HG03469 (cell line): ENCODE data around the gene LMAN1.

Source experiments
- ATAC-seq: cut with Tn5 transposase; IDR thresholded peaks from one replicate; pipeline ENCODE4 v1.9.1; 2021; ENCODE audit warnings: mild to moderate bottlenecking, moderate library complexity, moderate number of reproducible peaks; ENCODE audit not compliant: unreplicated experiment

Gene LMAN1, protein sequence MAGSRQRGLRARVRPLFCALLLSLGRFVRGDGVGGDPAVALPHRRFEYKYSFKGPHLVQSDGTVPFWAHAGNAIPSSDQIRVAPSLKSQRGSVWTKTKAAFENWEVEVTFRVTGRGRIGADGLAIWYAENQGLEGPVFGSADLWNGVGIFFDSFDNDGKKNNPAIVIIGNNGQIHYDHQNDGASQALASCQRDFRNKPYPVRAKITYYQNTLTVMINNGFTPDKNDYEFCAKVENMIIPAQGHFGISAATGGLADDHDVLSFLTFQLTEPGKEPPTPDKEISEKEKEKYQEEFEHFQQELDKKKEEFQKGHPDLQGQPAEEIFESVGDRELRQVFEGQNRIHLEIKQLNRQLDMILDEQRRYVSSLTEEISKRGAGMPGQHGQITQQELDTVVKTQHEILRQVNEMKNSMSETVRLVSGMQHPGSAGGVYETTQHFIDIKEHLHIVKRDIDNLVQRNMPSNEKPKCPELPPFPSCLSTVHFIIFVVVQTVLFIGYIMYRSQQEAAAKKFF

DNA sequence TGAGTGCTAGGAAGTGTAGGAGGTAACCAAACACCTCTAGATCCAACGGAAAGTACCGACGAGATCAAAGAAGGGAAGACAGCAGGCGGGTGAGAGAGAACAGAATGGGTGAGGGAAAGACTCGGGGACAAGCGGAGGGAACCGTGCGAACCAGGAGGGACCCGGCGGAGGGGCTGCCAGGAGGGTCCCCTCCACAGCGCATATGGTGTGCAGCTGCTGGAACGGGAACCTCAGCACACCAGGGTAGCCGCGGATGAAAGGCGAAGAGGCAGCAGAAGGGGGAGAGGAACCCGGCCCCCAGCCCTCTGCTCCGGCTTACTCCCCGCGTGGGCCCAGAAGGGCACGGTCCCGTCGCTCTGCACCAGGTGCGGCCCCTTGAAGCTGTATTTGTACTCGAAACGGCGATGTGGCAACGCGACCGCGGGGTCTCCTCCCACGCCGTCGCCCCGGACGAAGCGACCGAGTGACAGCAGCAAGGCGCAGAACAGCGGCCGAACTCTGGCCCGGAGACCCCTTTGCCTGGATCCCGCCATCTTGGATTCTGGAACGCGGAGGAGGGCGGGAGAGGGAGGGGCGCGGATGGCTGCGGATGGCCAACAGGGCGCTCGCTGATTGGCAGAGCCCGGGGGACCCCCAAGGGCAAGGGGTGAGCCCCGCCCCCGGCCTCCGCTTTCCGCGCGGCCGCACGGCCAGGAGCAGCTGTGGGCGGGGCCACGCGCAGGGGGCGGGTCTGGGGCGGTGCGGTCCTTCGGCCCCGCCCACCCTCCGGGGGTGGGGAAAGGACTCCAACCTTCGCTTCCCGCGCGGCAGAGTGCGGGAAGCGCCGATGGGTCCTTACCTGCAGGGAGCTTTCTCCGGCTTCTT lies at the start of gene LMAN1:
TSS of gene LMAN1 (minus strand) at position 554 of the 864 bp plus-strand sequence. CDS start at position 533, 21 bp downstream.
- ATAC-seq: peak; percentile 86

DNA sequence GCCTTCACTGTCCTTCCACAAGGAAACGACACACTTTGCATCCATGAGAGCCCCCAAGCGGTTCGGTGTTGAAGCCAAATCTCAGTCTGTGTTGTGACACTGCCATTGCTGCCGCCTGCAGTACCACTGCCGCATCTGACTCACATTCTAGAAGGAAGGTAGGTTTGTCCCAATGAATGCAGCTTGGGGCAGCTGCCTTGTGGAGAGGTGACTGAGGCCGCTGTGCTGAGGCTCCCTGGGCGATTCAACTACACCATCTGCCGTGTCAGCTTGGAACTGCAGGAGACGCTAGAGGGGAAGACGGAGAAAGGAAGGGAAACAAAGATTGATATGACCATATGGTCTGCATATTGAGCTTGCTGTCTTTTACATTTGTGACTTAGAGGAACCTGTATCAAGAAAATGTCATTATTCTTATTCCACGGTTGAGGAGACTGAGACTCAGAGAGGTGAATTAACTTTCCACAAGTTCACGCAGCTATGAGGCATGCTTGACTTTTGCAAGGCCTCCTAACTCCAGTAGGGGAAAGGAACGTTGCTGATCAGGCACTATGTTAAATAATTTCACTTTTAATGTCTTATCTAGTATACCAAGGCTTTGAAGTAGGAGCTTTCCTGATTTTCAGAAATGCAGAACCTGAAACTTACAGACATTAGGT lies 43.5 kb upstream of the LMAN1 start:
- peak; percentile 96 for ATAC-seq

DNA sequence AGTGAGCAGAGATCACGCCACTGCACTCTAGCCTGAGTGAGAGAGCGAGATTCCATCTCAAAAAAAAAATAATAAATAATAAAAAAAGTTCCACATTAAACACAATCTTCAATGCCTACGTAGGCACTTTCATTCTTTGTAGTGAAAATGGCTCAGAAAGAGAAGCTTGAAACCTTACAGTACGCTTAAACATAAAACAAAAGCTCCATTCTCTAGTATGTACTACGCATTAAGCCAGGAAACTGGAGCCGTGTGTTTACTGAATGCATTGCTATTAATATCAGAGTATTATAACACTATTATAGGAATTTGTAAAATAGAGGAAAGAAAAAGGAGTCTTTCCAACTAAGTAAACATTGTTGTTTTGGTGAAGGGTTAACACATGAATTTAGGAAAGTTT lies 41.3 kb upstream of the LMAN1 start:
- no peak for ATAC-seq

DNA sequence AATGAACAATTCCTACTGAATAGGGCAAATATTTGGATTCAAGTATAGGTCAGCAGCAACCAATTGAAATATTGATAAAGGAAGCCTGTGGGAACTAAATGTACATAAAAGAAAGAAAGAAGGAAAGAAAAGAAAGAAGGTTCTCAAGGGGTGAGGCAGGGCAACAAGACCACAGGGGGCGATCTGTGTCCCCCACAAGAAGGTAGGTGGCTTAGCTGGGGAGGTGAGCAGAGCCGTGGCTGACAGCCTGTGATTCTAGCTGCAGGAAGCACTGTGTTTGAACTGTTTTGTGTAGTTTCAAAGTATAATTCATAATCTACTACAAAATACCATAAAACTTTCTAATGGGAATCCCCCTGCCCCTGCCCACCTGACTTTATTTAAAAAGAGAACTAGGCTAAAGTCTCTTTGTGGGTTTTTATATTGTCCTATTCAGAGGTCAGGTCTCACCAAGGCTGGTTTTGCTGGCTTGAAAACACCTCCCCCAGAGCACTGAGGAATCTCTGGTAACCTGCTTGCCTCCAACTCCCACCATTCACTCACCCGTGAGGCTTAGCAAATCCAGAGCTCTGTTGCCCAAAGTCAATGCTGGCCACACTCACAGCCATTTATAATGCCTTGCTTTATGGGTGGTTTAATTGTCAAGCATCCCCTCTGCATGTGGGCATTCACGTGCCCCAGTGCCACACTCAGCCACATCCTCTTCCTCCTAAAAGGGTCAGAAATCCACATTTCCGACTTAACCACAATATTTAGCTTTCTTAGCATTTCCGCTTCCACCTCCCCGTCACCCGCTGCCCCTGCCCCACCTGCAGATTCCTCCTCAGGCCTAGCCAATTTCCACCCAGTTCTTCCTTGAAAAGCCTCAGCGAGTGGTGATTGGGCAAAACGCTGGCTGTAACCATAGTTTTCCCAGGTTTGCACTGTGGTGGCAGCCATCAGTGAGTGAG lies 36.4 kb upstream of the LMAN1 start:
- ATAC-seq: no peak

DNA sequence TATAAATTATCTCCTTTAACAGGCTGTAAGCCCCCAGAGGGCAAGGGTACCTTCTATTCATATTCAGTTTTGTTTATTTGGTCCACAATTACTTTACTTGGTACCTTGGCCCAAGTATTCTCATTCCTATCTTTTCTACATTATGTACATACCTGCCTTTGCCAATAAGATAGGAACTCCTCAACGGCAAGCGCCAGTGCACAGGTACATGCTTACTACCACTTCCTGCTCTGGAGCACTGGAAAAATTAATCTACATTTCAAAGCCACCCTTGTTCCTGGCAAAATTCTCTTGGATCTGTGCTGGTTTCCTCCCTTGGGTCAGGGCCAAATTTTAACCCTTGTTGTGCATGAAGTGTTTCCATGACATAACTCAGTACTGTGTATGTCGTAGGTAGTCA lies 34.3 kb upstream of the LMAN1 start:
- no peak for ATAC-seq

DNA sequence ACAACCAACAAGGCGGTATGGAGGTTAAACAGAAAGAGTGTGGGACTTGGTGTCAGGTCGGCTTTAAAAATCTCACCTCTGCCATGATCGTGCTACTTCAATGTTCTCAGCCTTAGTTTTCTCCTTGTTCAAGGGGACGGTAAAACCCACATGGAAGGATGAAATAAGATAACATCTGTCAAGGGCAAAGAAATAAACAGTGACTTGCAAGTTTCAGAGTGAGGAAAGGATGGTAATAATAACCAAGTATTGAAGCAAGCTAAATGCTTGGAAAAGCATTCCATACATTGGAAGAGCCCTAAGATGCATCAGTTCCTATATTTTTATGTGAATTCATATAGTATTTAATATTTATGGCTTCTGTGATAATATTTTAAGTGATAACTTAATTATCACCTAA lies 29.8 kb upstream of the LMAN1 start:
- ATAC-seq: no peak

DNA sequence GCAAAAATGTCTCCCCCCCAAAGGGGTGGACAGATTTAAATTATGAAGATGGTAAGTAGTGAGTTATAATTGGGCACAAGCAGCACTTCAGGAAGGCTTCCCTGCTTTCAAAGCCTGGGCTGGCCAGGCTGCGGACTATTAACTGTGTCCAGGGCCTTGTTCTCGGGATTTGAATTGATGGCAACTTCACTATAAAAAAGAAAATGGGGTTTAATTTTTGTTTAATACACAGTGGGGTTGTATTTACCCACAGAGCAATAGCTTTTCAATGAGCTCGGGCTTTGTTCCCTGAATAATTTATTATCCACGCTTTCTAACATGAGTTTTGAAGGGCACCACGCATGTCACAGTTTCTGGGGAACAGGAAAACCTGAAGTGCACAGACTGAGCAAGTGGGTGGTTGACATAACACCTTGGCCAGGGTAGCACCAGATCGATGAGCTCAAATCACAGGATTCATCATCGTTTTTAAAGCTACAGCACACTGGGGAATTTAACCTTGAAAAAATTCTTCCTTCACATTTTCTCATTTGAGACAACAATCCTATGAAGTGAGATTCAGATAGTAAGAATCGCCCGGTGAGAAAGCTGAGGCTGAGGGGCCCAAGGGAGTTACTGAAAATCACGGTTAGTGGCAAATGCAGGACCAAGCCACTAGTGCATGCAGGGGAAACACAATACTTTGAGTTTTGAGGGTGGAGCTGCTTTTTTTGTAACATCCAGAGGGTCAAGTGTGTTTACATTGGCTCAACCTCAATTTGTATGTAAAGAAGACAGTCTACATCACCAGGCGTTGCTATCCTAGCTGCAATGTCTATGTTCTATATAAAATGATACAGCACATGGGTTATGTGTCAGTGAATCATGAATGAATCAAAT lies 28.9 kb upstream of the LMAN1 start:
- no peak for ATAC-seq

DNA sequence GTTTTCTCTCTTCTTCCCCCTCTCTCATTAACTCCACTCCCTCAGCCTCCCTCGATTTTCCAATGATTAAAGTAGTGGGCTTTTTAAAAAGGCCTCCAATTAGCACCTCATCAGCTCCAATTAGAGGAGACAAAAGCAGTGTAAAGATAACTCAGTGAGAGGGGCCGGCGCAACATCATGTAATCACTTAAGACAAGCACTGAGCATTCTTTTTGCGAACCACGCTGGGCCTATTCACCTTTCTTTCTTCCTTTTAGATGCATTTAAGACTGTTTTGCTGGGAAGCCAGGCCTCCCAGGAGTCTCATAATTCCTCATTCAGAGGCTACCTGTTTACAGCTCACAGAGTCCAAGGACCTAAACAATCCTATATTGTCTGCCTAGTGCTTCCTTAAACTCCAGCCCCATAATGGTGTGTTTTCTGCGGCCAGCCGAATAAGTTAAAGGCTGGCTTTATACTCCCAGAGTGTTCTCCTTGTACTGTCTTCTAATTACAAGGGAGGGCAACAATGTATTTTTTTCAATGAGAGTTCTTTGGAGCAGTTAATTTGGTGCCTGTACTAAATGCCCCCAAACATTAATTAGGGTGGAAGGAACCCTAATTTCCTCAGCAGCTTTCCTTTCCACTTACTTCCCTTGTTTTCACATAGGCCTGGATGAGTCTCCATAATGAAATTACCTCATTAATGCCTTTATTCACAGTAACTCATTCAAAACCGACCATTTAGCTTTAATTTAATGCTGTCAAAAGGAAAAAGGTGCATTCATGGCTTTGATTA lies 28.0 kb upstream of the LMAN1 start:
- no peak for ATAC-seq

DNA sequence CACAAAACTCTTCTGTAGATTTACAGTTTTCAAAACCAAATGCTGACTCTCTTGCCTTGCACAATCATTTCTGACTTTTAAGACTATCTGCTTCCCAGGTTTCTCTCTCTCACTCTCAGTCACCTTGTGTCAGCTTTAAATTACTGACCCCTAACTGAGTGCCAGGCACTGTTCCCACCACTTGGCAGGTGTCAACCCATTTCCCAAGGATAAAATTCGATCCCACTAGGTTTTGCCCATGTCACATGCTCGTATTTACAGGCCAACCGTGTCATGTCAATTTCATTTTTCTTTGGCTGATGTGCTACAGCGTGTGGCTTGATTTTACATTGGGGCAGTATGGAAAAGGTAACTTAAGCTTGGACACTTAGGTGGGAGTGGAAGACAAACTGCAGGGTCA lies 26.1 kb upstream of the LMAN1 start:
- no peak for ATAC-seq

DNA sequence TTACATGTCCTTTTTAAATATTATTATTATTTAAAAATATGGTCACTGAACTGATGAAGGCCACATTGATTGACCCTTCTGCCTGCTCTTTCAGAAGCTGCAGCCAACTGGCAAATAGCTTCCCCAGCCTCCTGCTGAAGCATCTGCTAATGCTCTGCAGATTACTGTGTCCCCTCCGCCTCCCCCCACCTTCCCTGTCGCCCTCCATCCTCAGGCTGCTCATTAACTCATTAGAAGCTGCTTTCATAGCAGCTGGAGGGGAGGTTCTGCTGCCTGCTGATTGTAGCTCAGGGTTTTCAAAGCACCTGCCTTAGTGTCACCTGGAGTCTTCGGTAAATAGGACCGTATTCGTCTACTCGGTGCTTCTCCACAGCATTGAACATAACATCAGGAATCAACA lies 24.8 kb upstream of the LMAN1 start:
- no peak for ATAC-seq

DNA sequence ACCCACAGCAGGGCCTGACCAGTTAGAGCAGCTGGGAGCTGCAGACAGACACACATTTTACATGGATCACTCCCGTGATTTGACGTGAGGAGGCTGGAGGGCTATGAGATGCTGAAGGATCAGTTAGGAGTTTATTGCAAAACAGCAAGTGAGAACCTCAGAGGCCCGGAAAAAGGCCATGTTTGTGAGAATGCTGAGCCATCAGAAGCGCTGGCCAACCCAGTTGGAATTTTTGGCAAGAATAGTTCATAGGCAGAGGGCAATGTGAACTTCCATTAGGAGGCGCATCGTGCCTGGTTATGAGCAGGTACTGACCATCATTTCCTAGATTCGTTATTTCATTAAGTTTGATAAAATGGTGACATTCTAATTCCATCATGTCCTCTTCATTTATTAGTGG lies 23.3 kb upstream of the LMAN1 start:
- ATAC-seq: no peak

DNA sequence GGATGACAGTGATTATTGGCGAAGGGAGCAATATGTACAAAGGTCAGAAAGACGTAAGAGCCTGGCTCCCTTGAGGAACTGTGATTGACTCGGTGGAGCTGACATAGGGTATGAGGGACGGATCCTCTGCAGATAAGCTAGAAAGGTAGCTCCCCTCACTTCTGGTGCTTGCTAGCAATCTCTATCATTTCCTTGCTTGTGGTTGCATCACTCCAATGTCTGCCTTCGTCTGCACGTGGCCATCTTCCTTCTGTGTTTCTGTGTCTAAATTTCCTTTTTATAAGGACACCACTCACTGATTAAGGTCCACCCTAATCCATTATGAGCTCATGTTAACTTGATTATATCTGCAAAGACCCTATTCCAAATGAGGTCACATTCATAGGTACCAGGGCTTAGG lies 22.9 kb upstream of the LMAN1 start:
- no peak for ATAC-seq

DNA sequence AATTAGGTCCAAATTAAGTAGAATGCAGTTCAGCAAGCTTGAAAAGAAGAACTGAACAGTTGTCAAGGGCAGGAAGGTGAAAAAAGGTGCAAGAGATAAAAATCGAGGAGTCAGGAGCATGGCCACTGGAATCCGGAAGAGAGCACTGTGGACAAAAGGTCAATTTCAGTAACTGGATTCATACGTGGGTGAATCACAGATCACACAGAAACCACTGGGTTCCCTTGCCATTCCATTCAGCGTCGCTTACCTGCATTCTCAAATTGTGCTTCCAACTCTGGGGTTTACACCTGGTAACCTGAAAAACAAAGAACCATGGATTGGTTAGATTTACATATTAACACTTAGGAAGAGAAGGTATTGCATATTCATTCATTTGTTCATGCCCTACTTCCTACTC lies 21.6 kb upstream of the LMAN1 start:
- no peak for ATAC-seq

DNA sequence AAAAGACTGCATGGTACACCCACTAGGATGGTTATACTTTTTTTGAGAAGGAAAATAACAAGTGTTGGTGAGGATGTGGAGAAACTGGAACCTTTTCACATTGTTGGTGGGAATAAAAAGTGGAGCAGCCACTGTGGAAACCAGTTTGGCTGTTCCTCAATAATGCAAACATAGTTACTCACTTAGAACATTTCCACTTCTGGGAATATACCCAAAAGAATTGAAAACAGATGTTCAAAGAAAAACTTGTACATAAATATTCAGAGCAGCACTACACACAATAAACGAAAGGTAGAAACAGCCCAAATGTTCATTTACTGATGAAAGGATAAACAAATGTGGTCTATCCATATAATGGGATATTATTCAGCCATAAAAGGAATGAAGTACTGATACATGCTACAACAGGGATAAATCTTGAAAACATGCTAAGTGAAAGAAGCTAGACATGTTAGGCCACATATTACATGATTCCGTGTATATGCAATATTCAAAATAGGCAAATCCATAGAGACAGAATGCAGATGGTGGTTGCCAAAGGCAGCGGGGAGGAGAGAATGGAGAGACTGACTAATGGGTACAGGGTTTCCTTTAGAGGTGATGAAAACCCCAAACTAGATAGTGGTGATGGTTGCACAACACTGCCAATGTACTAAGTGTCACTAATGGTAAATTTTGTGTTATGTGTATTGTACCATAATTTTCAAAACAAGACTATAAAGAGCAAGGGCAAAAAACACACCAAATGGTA lies 20.9 kb upstream of the LMAN1 start:
- no peak for ATAC-seq

DNA sequence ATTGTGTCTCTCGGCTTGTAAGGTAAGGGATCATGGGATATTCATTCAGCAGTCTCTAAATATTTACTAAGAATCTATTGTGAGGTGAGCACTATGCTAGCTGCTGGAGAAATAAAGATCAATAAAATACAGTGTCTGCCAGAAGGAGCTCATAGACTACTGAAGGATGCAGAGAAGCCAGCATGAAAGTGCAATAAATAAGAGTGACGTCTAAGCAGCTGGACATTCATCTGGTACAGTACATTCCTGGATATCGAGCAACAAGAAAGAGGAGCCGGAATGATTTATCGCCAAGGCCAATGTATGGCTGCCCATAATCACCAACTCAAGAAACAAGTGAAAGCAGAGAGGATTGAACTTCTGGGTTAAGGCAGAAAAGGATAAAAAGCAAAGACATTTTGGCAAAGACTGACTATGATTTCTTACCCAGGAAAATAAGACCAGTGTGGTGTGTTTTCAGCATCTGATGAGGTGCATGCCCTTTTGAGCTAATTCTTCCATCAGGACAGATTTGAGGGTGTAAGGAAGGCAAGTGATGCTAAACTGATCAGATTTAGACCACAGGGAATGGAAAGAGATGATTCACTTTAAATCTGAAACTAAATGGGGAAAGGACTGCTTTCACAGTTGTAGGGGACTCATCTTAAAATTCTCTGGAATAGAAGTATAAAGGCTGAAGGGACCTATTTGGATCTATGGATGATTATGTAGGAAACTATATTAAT lies 18.7 kb upstream of the LMAN1 start:
- ATAC-seq: no peak

DNA sequence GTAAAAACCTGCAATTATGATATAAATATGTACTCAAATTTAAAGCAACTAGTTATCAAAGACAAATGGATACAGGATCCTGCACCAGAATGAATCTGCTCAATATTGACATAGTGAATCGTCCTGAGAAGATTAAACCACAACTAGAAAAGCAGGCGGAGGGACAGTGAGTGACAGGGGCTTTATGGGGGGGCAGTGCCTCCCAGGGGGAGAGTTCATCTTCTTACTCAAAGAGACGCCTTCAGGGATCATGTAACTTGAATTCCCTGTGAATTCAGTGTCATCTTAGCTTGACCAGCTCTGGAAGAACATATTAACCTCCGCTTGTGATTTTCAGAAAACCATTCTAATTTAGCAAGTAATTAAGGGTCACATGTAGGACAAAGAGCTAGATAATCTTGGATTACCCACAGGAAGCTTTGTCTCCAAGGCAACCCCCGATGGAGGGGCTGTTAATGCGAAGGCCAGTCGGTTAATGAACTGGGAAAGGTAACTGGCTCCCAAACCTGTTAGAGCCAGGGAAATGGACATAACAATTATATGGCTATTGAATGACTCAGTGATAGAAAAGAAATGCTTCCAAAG lies 17.4 kb upstream of the LMAN1 start:
- no peak for ATAC-seq

DNA sequence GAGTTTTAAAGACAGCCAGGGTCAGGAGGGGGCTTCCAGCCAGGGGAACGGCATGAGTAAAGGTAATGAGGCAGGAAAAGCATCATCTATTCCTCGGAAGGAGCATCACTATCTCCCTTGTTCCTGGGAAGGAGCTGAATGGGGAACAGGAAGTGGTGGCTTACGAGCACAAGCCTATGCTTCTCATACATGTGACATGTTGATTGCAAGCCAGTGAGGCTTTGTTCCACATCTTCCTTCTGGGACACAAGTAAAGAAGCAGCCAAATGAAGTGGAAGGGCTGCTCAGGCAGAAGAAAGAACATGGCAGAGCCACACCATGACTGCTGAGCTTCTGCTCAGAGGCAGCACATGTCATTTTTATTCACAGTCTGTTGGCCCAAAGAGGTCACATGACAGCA lies 15.1 kb upstream of the LMAN1 start:
- no peak for ATAC-seq
